DOHH2 (cell line): ENCODE results near the gene TBX6.

Experiments used
- H3F3A ChIP-seq: fragments of 200-600 bp; sonication (generic), shearing (Covaris generic); 2 replicates; pipeline ENCODE4 v1.6.0; 2016; ENCODE audit warnings: antibody characterized with exemption, mild to moderate bottlenecking; ENCODE audit not compliant: control insufficient read depth, insufficient read depth
- H3K27ac ChIP-seq: fragments of 200-600 bp; sonication (generic); 2 replicates; pipeline ENCODE4 v1.5.1; 2014; ENCODE audit warnings: low read depth, mild to moderate bottlenecking, low read length, moderate library complexity
- H3K27me3 ChIP-seq: fragments of 200-600 bp; sonication (generic); 2 replicates; pipeline ENCODE4 v1.6.1; 2014; ENCODE audit warnings: mild to moderate bottlenecking, low read length, mixed read lengths; ENCODE audit not compliant: control insufficient read depth
- H3K36me3 ChIP-seq: fragments of 200-600 bp; sonication (generic); 2 replicates; pipeline ENCODE4 v1.6.1; 2014; ENCODE audit warnings: mild to moderate bottlenecking, low read length, moderate library complexity, mixed read lengths; ENCODE audit not compliant: control insufficient read depth
- H3K4me1 ChIP-seq: fragments of 200-600 bp; sonication (generic); 2 replicates; pipeline ENCODE4 v1.6.1; 2014; ENCODE audit warnings: mild to moderate bottlenecking, low read length, mixed read lengths; ENCODE audit not compliant: control insufficient read depth
- H3K4me2 ChIP-seq: fragments of 200-600 bp; sonication (generic); 2 replicates; pipeline ENCODE4 v1.6.0; 2014; ENCODE audit warnings: mild to moderate bottlenecking, low read length, moderate library complexity
- H3K4me3 ChIP-seq: fragments of 200-600 bp; sonication (generic); 2 replicates; pipeline ENCODE4 v1.5.1; 2014; ENCODE audit warnings: mild to moderate bottlenecking, low read length, mixed read lengths
- H3K79me2 ChIP-seq: fragments of 200-600 bp; sonication (generic); 2 replicates; pipeline ENCODE4 v1.6.1; 2014; ENCODE audit warnings: mild to moderate bottlenecking, low read length, mixed read lengths; ENCODE audit not compliant: control insufficient read depth
- H3K9me2 ChIP-seq: fragments of 200-600 bp; sonication (generic); replicated peaks from 2 replicates; pipeline ENCODE4 v1.6.1; 2014; ENCODE audit warnings: mild to moderate bottlenecking, low read length, mixed read lengths; ENCODE audit not compliant: control insufficient read depth
- H3K9me3 ChIP-seq: fragments of 200-600 bp; sonication (generic); 2 replicates; pipeline ENCODE4 v1.6.1; 2014; ENCODE audit warnings: antibody characterized with exemption, low read length, mixed read lengths; ENCODE audit not compliant: control insufficient read depth, insufficient read depth
- H4K20me1 ChIP-seq: fragments of 200-600 bp; sonication (generic); 2 replicates; pipeline ENCODE4 v1.6.0; 2014; ENCODE audit warnings: low read depth, mild to moderate bottlenecking, antibody characterized with exemption, low read length, moderate library complexity; ENCODE audit not compliant: control insufficient read depth, insufficient read depth
- EZH2phosphoT487 ChIP-seq: fragments of 200-600 bp; sonication (generic); IDR thresholded peaks from 2 replicates; pipeline ENCODE4 v1.6.1; 2017; ENCODE audit warnings: borderline replicate concordance, mild to moderate bottlenecking, antibody characterized with exemption, low read length, moderate library complexity, mixed read lengths
- TF ChIP-seq, protein P1 (sequence below): fragments of 200-600 bp; sonication (generic); IDR thresholded peaks from one replicate; pipeline ENCODE4 v1.5.1; 2014; ENCODE audit warnings: antibody characterized with exemption, mild to moderate bottlenecking, low read depth, low read length; ENCODE audit not compliant: poor library complexity, severe bottlenecking

The TBX6 gene

DNA sequence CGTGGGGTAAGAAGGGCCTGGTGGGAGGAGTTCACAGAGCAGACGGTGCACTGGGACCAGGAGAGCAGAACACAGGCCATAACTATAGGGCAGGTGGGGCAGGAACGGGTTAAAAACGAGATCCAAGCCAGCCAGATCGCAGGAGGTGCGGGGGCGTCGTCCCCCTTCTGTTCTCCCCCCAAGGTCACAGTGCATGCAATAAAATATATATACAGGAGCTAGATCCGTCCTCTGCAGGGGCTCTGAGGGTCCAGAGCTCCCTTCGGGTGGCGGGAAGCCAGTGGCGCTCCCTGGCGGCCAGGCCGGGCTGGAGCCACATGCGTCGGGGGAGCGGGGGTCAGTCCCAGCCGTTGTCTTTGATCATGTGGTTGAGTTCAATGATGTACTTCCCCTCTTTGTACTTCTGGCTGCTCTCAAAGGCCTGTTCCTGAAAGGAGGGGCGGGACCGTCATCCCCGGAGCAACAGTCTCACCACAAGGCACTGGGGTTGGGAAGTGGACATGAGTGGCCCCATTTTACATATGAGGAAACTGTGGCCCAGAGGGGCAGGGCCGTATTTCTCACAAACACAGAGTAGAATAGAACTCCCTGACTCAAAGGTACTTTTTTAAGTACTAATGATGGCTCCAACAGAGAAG is 768 bp upstream of the TBX6 start:
- Histone ChIP-seq H3K36me3 (peaks cover 13% of the 10 kb centered on the region), H3K79me2 (no peaks in the 10 kb centered on the region), H3K27ac (peak overlapping the region; percentile 74), H3K27me3 (no peaks in the 10 kb centered on the region), H3K4me1 (peaks cover 62% of the 10 kb centered on the region), H3K4me2 (peak overlapping the region; percentile 76), H3K9me3 (peaks cover 11% of the 10 kb centered on the region), H4K20me1 (no peaks in the 10 kb centered on the region), H3K4me3 (peak overlapping the region; percentile 75), H3K9me2 (no peaks in the 10 kb centered on the region), H3F3A (peaks cover 19% of the 10 kb centered on the region)
- no peak for TF ChIP-seq EZH2phosphoT487
- TF ChIP-seq, protein P1, sequence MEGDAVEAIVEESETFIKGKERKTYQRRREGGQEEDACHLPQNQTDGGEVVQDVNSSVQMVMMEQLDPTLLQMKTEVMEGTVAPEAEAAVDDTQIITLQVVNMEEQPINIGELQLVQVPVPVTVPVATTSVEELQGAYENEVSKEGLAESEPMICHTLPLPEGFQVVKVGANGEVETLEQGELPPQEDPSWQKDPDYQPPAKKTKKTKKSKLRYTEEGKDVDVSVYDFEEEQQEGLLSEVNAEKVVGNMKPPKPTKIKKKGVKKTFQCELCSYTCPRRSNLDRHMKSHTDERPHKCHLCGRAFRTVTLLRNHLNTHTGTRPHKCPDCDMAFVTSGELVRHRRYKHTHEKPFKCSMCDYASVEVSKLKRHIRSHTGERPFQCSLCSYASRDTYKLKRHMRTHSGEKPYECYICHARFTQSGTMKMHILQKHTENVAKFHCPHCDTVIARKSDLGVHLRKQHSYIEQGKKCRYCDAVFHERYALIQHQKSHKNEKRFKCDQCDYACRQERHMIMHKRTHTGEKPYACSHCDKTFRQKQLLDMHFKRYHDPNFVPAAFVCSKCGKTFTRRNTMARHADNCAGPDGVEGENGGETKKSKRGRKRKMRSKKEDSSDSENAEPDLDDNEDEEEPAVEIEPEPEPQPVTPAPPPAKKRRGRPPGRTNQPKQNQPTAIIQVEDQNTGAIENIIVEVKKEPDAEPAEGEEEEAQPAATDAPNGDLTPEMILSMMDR: peak; percentile 89

DNA sequence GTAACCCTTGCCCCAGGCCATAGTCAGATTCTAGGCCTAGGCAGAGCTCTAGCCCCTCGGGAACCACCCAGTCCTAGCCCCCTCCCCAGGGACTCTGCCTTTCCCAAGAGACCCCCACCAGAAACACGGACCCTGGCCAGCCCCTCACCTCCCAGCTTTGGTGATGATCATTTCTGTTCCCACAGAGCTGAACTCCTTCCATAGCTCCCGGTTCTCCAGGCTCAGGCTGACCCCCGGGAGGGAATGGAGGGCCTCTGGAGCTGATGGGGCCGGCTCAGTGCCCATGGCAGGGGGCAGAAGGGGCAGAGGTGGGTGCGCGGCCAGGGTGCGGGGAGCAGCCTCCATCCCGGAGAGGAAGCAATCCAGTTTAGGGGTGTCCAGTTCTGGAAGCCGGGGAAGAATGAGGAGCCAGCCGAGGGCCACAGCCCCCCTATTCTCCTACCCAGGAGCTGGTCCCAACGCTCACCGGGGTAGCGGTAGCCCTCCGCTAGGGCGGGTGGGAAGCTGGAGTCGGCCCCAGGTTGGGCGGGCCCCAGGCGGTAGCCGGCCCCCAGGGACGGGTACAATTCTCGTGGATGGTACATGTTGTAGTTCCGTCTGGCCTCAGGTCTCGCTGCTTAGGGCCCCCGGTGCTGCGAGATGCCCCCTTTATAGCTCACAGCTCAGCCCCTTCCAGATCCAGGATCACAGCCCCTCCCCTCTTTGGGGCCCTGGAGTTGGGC is 953 bp downstream of the TBX6 start:
- Histone ChIP-seq H3K4me3 (peak overlapping the region; percentile 75; the same call in 1 of the 2 replicates), H3K27ac (no peak overlapping the region), H3K4me2 (peak overlapping the region; percentile 76)

DNA sequence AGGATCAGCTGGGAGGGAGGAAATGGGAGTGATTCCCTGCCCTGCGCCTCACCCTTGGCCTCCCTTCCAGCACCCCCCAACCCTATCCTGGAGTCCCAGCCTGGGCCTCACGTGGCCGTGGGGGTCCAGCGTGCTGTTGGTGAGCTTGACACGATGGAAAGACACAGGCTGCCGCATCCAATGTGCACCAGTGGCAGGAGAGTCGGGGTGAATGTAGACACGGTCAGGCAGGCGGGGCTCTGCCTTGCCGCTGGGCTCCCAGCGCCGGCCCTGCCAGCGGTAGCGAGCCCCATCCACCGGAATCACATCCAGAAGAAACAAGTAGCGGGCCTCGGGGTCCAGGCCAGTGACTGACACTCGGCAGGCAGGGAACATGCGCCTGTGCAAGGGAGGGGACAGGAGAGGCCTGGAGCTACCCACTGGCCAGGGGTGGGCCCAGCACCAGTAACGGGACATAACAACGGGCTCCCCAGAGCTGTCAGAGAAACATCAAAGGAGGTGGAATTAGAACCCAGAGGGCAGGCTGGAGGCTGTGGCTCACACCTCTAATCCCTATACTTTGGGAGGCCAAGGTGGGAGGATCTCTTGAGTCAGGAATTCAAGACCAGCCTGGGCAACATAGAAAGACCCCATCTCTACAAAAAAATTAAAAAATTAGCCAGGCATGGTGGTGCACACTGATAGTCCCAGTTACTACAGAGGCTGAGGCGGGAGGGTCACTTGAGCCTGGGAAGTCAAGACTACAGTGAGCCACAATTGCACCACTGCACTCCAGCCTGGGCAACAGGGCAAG is 2.7 kb downstream of the TBX6 start:
- TF ChIP-seq EZH2phosphoT487: no peak
- TF ChIP-seq, protein P1: no peak

More for the DNA sequence above, 953 bp downstream of the TBX6 start:
- H3F3A ChIP-seq: peaks cover 19% of the 10 kb centered on the region
- H3K27me3 ChIP-seq: no peaks in the 10 kb centered on the region
- no peaks in the 10 kb centered on the region for H3K79me2 ChIP-seq
- H3K9me2 ChIP-seq: no peaks in the 10 kb centered on the region
- H4K20me1 ChIP-seq: no peaks in the 10 kb centered on the region
- TF ChIP-seq EZH2phosphoT487: no peak
- TF ChIP-seq, protein P1: no peak
- peaks cover 3% of the 10 kb centered on the region for H3K36me3 ChIP-seq
- H3K9me3 ChIP-seq: no peaks in the 10 kb centered on the region
- peaks cover 53% of the 10 kb centered on the region for H3K4me1 ChIP-seq

More for the DNA sequence above, 2.7 kb downstream of the TBX6 start:
- Histone ChIP-seq H3K27me3 (no peaks in the 10 kb centered on the region), H3K9me3 (no peaks in the 10 kb centered on the region), H3F3A (peaks cover 14% of the 10 kb centered on the region), H3K4me3 (no peak overlapping the region), H3K36me3 (peaks cover 18% of the 10 kb centered on the region), H3K27ac (no peak overlapping the region), H3K79me2 (no peaks in the 10 kb centered on the region), H3K4me2 (no peak overlapping the region), H4K20me1 (no peaks in the 10 kb centered on the region), H3K4me1 (peaks cover 38% of the 10 kb centered on the region), H3K9me2 (no peaks in the 10 kb centered on the region)
